ENCODE measurements around the gene MYOZ1. TPM values are rescaled to one million over a fixed set of nuclear protein-coding genes. Genes with fewer than 3 reads are reported as not detected.

MYOZ1 gene
- total and polyA plus RNA-seq, 2 of the 4 experiments (the other 2 are of a cell fraction), result 0.18 to 0.29 TPM

DNA sequence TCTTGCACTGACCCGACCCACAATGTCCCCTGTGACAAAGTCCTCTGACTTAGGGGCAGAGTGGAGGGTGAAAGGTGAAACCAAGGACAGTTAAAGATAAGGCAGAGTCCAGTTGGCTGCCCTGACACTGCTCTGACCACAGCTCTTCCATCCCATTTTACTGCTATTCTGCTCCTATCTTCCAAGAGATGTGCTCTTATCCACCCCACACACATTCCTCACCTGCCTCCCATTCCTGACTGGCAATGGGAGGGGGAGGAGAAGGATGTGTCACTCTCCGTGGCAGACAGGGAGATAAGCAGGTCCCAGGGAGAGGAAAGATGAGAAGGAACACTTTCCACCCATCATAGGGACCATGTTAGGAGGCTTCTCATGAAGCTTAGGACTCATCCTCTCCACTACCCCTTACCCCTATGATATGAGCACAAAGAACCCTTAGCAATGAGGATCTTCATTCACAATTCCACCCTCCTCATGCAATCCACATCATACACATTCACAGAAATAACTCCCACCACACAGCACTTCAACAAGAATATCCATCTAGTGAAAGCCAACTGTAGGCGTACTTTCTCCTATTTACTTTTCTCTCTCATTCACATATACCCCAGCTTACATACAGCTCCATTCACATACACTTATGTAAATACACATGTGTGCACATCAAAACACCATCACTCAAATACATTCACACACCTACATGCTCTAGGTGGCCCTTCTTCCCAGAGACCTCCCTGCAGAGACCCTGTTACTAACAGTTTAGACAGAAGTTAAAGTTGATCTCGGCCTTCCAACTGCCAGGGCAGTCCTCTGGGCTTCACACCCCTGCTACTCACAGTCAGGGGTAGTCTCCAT, 7.9 kb upstream of the MYOZ1 start (continued):
- TF ChIP-seq MXI1 (IDR thresholded peaks at IDR 0.05; ENCODE audit: borderline replicate concordance, low read depth, low read length) (no peak), RFX5 (IDR thresholded peaks at IDR 0.05; ENCODE audit: low read depth, low read length) (no peak)

DNA sequence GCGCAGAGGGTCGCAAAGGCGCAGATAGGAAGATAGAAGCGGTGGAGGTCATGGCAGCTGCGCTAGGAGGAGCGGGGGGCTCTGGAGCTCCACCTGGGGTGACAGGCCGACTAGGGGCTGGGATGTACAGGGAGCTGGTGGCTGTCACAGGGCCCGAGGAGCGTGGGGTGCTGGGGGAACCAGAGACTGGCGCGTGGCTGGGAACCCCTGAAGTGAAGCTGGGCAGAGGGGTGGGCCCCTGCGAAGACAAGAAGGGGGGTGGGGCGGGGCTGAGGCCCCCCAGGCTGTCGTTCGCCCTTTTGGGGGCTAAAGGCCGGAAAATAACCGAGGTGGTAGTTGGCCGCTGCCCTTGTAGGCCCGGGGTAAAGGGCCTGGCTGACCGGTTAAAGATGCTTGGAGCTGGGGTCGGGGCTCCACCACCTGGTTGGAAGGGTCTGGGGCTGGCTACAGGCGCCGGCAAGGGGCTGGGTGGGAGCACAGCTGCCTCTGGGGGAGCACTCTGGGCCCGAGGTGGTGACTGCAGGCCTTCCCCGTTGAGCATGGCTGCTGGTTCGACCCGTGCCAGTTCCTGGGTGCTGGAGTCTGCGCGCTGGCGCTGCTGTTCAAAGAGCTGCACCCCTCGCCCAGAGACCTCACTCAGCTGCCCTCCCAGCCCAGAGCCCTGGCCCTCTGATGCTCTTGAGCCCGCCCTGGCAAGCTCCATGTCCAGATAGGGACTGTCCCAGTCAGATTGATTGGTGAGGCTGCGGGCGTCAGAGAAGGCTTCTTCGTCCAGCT, 6.8 kb upstream of the MYOZ1 start:
- peak overlapping the region; percentile 16; the same call in 1 of the 2 replicates for H3K4me3 ChIP-seq (ENCODE audit: insufficient read depth, low read depth, low read length)
- peak overlapping the region; percentile 76 for H2AK5ac ChIP-seq (ENCODE audit: low read depth, low read length)
- peak overlapping the region; percentile 83 for H2BK20ac ChIP-seq (ENCODE audit: low read depth, low read length)
- no peaks in the 10 kb centered on the region for H3K27me3 ChIP-seq (ENCODE audit: control insufficient read depth, insufficient read depth, low read length)
- peak overlapping the region; percentile 30; the same call in 1 of the 3 replicates for H2BK15ac ChIP-seq (ENCODE audit: low read depth, low read length)
- H3K23ac ChIP-seq (ENCODE audit: low read depth, low read length), result no peak overlapping the region
- in situ Hi-C loops (cut with MboI; ENCODE audit: low sequenced_read_pairs), result loop anchor here (25.0 kb wide), 1 partner anchor 386 kb away; the partner anchor contains the start of gene MRPS16
- H3K79me1 ChIP-seq (ENCODE audit: low read depth in 1 of 2, low read length in 2 of 2), result peaks cover 0 to 14% of the 10 kb centered on the region in 2 experiments; a peak in 2 of 4 replicates
- peak overlapping the region; percentile 84 for H3K4ac ChIP-seq (ENCODE audit: low read depth, low read length)
- TF ChIP-seq CHD1 (IDR thresholded peaks at IDR 0.05; ENCODE audit: low read depth, low read length), result no peak
- TF ChIP-seq MAFK (IDR thresholded peaks at IDR 0.05; ENCODE audit: low read depth, low read length), result no peak
- no peak for TF ChIP-seq RAD21 (IDR thresholded peaks at IDR 0.05; ENCODE audit: low read length)
- TF ChIP-seq FOS (IDR thresholded peaks at IDR 0.05; ENCODE audit: low read depth, low read length), result no peak
- TF ChIP-seq, protein P1, sequence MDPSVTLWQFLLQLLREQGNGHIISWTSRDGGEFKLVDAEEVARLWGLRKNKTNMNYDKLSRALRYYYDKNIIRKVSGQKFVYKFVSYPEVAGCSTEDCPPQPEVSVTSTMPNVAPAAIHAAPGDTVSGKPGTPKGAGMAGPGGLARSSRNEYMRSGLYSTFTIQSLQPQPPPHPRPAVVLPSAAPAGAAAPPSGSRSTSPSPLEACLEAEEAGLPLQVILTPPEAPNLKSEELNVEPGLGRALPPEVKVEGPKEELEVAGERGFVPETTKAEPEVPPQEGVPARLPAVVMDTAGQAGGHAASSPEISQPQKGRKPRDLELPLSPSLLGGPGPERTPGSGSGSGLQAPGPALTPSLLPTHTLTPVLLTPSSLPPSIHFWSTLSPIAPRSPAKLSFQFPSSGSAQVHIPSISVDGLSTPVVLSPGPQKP (IDR thresholded peaks at IDR 0.05; ENCODE audit: borderline replicate concordance, low read depth, low read length), result no peak
- TF ChIP-seq, protein P2, sequence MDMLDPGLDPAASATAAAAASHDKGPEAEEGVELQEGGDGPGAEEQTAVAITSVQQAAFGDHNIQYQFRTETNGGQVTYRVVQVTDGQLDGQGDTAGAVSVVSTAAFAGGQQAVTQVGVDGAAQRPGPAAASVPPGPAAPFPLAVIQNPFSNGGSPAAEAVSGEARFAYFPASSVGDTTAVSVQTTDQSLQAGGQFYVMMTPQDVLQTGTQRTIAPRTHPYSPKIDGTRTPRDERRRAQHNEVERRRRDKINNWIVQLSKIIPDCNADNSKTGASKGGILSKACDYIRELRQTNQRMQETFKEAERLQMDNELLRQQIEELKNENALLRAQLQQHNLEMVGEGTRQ (IDR thresholded peaks at IDR 0.05; ENCODE audit: low read depth, low read length), result no peak
- no peak for TF ChIP-seq SMC3 (IDR thresholded peaks at IDR 0.05; ENCODE audit: low read depth, low read length)
- TF ChIP-seq POLR2A (IDR thresholded peaks at IDR 0.05; ENCODE audit: low read depth, low read length), result no peak
- no peak for TF ChIP-seq MXI1 (IDR thresholded peaks at IDR 0.05; ENCODE audit: borderline replicate concordance, low read depth, low read length)
- no peak for TF ChIP-seq MAZ (IDR thresholded peaks at IDR 0.05; ENCODE audit: borderline replicate concordance, low read depth, low read length)
- no peak for TF ChIP-seq BHLHE40 (IDR thresholded peaks at IDR 0.05; ENCODE audit: low read depth, low read length)
- no peak for TF ChIP-seq RFX5 (IDR thresholded peaks at IDR 0.05; ENCODE audit: low read depth, low read length)
- WGBS, 2 experiments (ENCODE audit: extremely low coverage in 2 of 2, insufficient read length in 1 of 2), result 37% methylated on average over 25 of the region's 35 CpGs; no CpG with 5 or more reads in 1 of the 2 experiments
- DNase-seq (no peak), ATAC-seq (ENCODE audit: low read depth) (no peak)
- POLR2A ChIA-PET (ENCODE audit: unreplicated experiment), result no interaction called here
- no peaks in the 10 kb centered on the region for H4K20me1 ChIP-seq (ENCODE audit: insufficient read depth, low read length)
- H3K4me1 ChIP-seq (ENCODE audit: control insufficient read depth, insufficient read depth, low read length), result peaks cover 23% of the 10 kb centered on the region
- no peak overlapping the region for H3K27ac ChIP-seq (ENCODE audit: insufficient read depth, low read length)
- peaks cover 25% of the 10 kb centered on the region for H3K9me1 ChIP-seq (ENCODE audit: insufficient read depth, low read length)
- peak overlapping the region; percentile 43 for H4K5ac ChIP-seq (ENCODE audit: low read depth, low read length)
- H2BK5ac ChIP-seq (ENCODE audit: low read depth, low read length, poor library complexity, severe bottlenecking), result peak overlapping the region; percentile 99
- intact Hi-C loops (cut with micrococcal nuclease), result loop anchor here (10.0 kb wide), 1 partner anchor 233 kb away; the partner anchor contains the start of gene ANXA7
- H4K8ac ChIP-seq (ENCODE audit: low read depth in 2 of 2, low read length in 2 of 2), result peak overlapping the region in 1 of 2 experiments; percentile 81; a peak in 3 of 4 replicates
- H3K36me3 ChIP-seq (ENCODE audit: control insufficient read depth, insufficient read depth, low read length), result no peaks in the 10 kb centered on the region
- peak overlapping the region; percentile 23; the same call in 1 of the 2 replicates for H3K14ac ChIP-seq (replicated peaks; ENCODE audit: low read depth, low read length)
- no TSS peak for BruUV-seq (replicated peaks)
- no peak overlapping the region for H3K56ac ChIP-seq (ENCODE audit: extremely low read depth, insufficient read depth, low read length)
- no peak overlapping the region for H3K9ac ChIP-seq (ENCODE audit: low read depth, low read length)
- peak overlapping the region; percentile 77 for H2AK9ac ChIP-seq (replicated peaks; ENCODE audit: low read depth, low read length, poor library complexity)
- no peaks in the 10 kb centered on the region for H3K9me3 ChIP-seq (ENCODE audit: control insufficient read depth, insufficient read depth, low read length)
- H2AFZ ChIP-seq (replicated peaks; ENCODE audit: low read length, poor library complexity), result peak overlapping the region; percentile 83
- dilution Hi-C loops (cut with HindIII; ENCODE audit: low sequenced_read_pairs, unreplicated experiment), result no loop called here
- H3K18ac ChIP-seq (ENCODE audit: low read depth, low read length), result no peak overlapping the region; the same call in 1 of the 2 replicates
- H3K4me2 ChIP-seq (ENCODE audit: low read depth, low read length), result no peak overlapping the region; the same call in 1 of the 2 replicates
- H4K91ac ChIP-seq (ENCODE audit: insufficient read depth, low read depth, low read length), result peak overlapping the region; percentile 88; the same call in 1 of the 2 replicates
- H2BK120ac ChIP-seq (ENCODE audit: low read depth, low read length), result peak overlapping the region; percentile 94
- CTCF ChIA-PET, result interaction anchor here (0.5 kb wide), 1 partner anchor 13 kb away, joined by 6 read pairs; no protein-coding TSS in a partner anchor

All from IMR-90 (cell line).